ENCODE measurements around the gene CRHBP.
"Not testable (repeated sequence)": the region's sequence is repeated elsewhere in the genome, so short reads cannot be mapped to it uniquely, and the experiment has no call there.

CRHBP gene

GRCh38 chr5:76978869-76979268 lies 26.0 kb downstream of the CRHBP start:
- in situ Hi-C loops (cut with MboI; ENCODE audit: low pct_unique_long_range_greater_than_20kb, low sequenced_read_pairs, unreplicated experiment), result no loop called here
- no peak for DNase-seq (ENCODE audit: low spot score)
- no peak for TF ChIP-seq CTCF (IDR thresholded peaks at IDR 0.05; ENCODE audit: extremely low read depth, insufficient read depth, missing control alignments)

GRCh38 chr5:76980518-76981144 lies 27.8 kb downstream of the CRHBP start:
- no peak for DNase-seq (ENCODE audit: low spot score)
- in situ Hi-C loops (cut with MboI; ENCODE audit: low pct_unique_long_range_greater_than_20kb, low sequenced_read_pairs, unreplicated experiment), result no loop called here
- TF ChIP-seq CTCF (IDR thresholded peaks at IDR 0.05; ENCODE audit: extremely low read depth, insufficient read depth, missing control alignments), result no peak

GRCh38 chr5:76982450-76982849 lies 29.6 kb downstream of the CRHBP start:
- no peak for TF ChIP-seq CTCF (IDR thresholded peaks at IDR 0.05; ENCODE audit: extremely low read depth, insufficient read depth, missing control alignments)
- no peak for DNase-seq (ENCODE audit: low spot score)
- in situ Hi-C loops (cut with MboI; ENCODE audit: low pct_unique_long_range_greater_than_20kb, low sequenced_read_pairs, unreplicated experiment), result no loop called here

- no peak for DNase-seq (ENCODE audit: low spot score)
- TF ChIP-seq CTCF (IDR thresholded peaks at IDR 0.05; ENCODE audit: extremely low read depth, insufficient read depth, missing control alignments), result no peak
- in situ Hi-C loops (cut with MboI; ENCODE audit: low pct_unique_long_range_greater_than_20kb, low sequenced_read_pairs, unreplicated experiment), result no loop called here
Observed at GRCh38 chr5:76983468-76983867, 30.6 kb downstream of the CRHBP start.

- DNase-seq (ENCODE audit: low spot score), result no peak
- TF ChIP-seq CTCF (IDR thresholded peaks at IDR 0.05; ENCODE audit: extremely low read depth, insufficient read depth, missing control alignments), result no peak
- in situ Hi-C loops (cut with MboI; ENCODE audit: low pct_unique_long_range_greater_than_20kb, low sequenced_read_pairs, unreplicated experiment), result no loop called here
Observed at GRCh38 chr5:76986825-76987526, 34.1 kb downstream of the CRHBP start.

GRCh38 chr5:76990899-76991459 lies 38.1 kb downstream of the CRHBP start:
- no peak for TF ChIP-seq CTCF (IDR thresholded peaks at IDR 0.05; ENCODE audit: extremely low read depth, insufficient read depth, missing control alignments)
- DNase-seq (ENCODE audit: low spot score), result no peak
- in situ Hi-C loops (cut with MboI; ENCODE audit: low pct_unique_long_range_greater_than_20kb, low sequenced_read_pairs, unreplicated experiment), result no loop called here

- DNase-seq (ENCODE audit: low spot score); in situ Hi-C loops (cut with MboI; ENCODE audit: low pct_unique_long_range_greater_than_20kb, low sequenced_read_pairs, unreplicated experiment): not testable (repeated sequence)
Observed at GRCh38 chr5:76993436-76993835, 40.6 kb downstream of the CRHBP start.
